T1000 (cell line): ENCODE measurements around the gene SFXN3.
A peak's percentile ranks its signal among the peaks of the same experiment; 100 is the strongest.

Experiments
- DNase-seq: peaks from one replicate; lab custom pipeline; 2025; ENCODE audit warnings: mixed read lengths; lab: John Stamatoyannopoulos, UW

SFXN3 gene

GRCh38 chr10:101056365-101057151 lies 25.5 kb downstream of the SFXN3 start:
- no peak for DNase-seq

GRCh38 chr10:101060036-101060950 lies 29.3 kb downstream of the SFXN3 start:
- peak; percentile 98 for DNase-seq

- peak; percentile 98 for DNase-seq
Observed at GRCh38 chr10:101060951-101061623, 30.1 kb downstream of the SFXN3 start.

GRCh38 chr10:101061624-101062231 lies 30.7 kb downstream of the SFXN3 start, which contains the start of gene KAZALD1:
TSS of gene KAZALD1 (plus strand) at chr10:101061989. CDS start at chr10:101062593, 604 bp downstream.
- no peak for DNase-seq

GRCh38 chr10:101062232-101063049 lies 31.4 kb downstream of the SFXN3 start:
- no peak for DNase-seq

- no peak for DNase-seq
Observed at GRCh38 chr10:101063050-101063525, 32.1 kb downstream of the SFXN3 start.

GRCh38 chr10:101063548-101064414 lies 32.7 kb downstream of the SFXN3 start:
- no peak for DNase-seq

GRCh38 chr10:101064415-101065030 lies 33.5 kb downstream of the SFXN3 start:
- no peak for DNase-seq

GRCh38 chr10:101065481-101066145 lies 34.6 kb downstream of the SFXN3 start:
- DNase-seq: no peak

GRCh38 chr10:101066146-101066895 lies 35.3 kb downstream of the SFXN3 start:
- peak; percentile 56 for DNase-seq

- DNase-seq: no peak
Observed at GRCh38 chr10:101066896-101067355, 35.9 kb downstream of the SFXN3 start.

GRCh38 chr10:101067356-101068083 lies 36.5 kb downstream of the SFXN3 start:
- peak; percentile 54 for DNase-seq

- DNase-seq: no peak
Observed at GRCh38 chr10:101069441-101069840, 38.4 kb downstream of the SFXN3 start.

- DNase-seq: no peak
Observed at GRCh38 chr10:101070098-101070497, 39.1 kb downstream of the SFXN3 start.

GRCh38 chr10:101071267-101071884 lies 40.3 kb downstream of the SFXN3 start:
- no peak for DNase-seq

GRCh38 chr10:101071885-101072433 lies 40.9 kb downstream of the SFXN3 start:
- DNase-seq: no peak
